Calu3 (cell line): Measurements from ENCODE around the gene KCNT1. TPM values are rescaled to one million over a fixed set of nuclear protein-coding genes. Genes with fewer than 3 reads are reported as not detected.

Experiments used
- BruUV-seq: library from RNA; stranded (reverse); fragments of 400-500 nt; replicated peaks from 2 replicates; lab custom pipeline; 2021; lab: Mats Ljungman, UMichigan
- CTCF ChIA-PET: fragments of 300-600 bp; sonication (Branson Sonifier 250); formaldehyde crosslinking; loops from one replicate; lab custom pipeline; 2022; ENCODE audit warnings: antibody characterized with exemption; lab: Charles Lee
- DNase-seq: peaks from one replicate; pipeline ENCODE4 v3.0.0; 2022
- H3K27ac Mint-ChIP-seq: one replicate; pipeline ENCODE4 v1.8.0; 2022; ENCODE audit warnings: mixed read lengths; ENCODE audit not compliant: unreplicated experiment
- H3K27me3 Mint-ChIP-seq: one replicate; pipeline ENCODE4 v1.8.0; 2022; ENCODE audit warnings: mixed read lengths; ENCODE audit not compliant: unreplicated experiment
- H3K36me3 Mint-ChIP-seq: one replicate; pipeline ENCODE4 v1.8.0; 2022; ENCODE audit warnings: mild to moderate bottlenecking, moderate library complexity, mixed read lengths; ENCODE audit not compliant: insufficient read depth, unreplicated experiment
- H3K4me1 Mint-ChIP-seq: one replicate; pipeline ENCODE4 v1.8.0; 2022; ENCODE audit warnings: mild to moderate bottlenecking, low read depth, mixed read lengths; ENCODE audit not compliant: unreplicated experiment
- H3K4me3 Mint-ChIP-seq: one replicate; pipeline ENCODE4 v1.8.0; 2022; ENCODE audit warnings: mild to moderate bottlenecking, low read depth, moderate library complexity, mixed read lengths; ENCODE audit not compliant: unreplicated experiment
- H3K9me3 Mint-ChIP-seq: one replicate; pipeline ENCODE4 v1.8.0; 2022; ENCODE audit warnings: low read depth, mixed read lengths; ENCODE audit not compliant: unreplicated experiment
- intact Hi-C: fragments of 100-400 bp; cut with micrococcal nuclease; formaldehyde crosslinking; loops from one replicate; pipeline ENCODE4 v1.10.0; 2022; ENCODE audit not compliant: unreplicated experiment
- total RNA-seq: library from RNA; stranded (reverse); gene quantifications from 2 replicates; pipeline ENCODE4 v1.2.3, GENCODE V29; 2022
- TF ChIP-seq, protein P1 (sequence below): fragments of 200-600 bp; IDR thresholded peaks from one replicate; pipeline ENCODE4 v1.8.0; 2022; ENCODE audit warnings: antibody characterized with exemption; ENCODE audit not compliant: unreplicated experiment

KCNT1 gene
- total RNA-seq, 1 experiment from 2014 or later: not detected

DNA sequence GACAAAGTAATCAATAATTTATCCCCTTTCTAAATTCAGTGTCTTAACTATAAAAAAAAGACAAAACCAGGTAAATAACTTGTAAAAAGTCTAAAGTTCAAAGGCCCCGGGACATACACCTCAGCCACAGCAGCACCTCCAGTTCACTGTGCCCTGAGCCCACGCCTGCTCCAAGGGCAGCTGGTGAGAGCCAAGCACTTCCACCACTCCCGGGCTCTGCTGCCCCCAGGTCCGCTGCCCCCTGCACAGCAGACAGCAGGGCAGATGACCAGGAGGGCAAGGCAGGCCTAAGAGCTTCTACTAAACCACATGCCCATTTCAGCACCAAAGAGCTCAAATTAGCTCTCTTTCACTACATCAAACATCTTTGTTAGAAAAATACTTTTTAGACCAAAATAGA, 113.4 kb downstream of the KCNT1 start:
- BruUV-seq: no TSS peak

DNA sequence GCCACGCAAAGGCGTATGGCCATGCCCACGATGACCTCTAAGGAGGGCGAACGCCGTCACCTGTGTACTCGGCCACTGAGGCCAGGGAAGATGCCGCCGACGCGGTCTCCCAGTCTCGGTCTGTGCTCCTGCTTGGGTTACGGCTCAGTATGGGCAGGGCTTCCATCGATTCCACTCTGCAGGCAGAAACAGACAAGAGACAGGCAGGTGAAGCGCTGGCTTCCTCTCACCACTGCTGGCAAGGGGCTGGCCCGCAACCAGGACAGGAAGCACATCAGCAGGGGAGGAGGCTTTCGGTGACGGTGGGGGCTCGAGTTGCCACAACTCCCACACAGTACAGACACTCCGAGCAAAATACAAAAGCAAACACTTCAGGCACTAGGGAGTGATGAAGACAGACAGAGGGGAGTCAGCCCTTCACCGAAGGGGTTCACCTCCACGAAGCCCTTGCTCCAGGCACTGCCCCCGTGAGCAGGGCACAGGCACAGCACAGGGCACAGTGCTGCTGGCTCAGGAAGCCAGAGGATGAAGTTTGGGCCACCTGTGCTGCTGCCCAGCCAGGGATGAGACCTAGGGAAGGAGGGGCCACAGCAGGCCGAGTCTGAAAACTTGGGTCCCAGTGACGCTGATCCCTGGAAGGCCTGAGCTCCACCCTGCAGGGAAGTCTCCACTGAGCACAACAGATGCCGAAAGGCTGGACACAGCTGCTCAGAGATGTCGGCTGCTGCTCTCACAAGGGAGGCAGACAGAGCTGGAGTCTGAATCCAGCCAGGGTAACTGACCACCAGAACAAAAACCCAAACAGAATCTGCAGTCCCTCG, 114.1 kb downstream of the KCNT1 start:
- H3K36me3 Mint-ChIP-seq: peaks cover 19% of the 10 kb centered on the region
- no peak overlapping the region for H3K27ac Mint-ChIP-seq
- no peak overlapping the region for H3K4me3 Mint-ChIP-seq
- no peaks in the 10 kb centered on the region for H3K4me1 Mint-ChIP-seq
- no peaks in the 10 kb centered on the region for H3K27me3 Mint-ChIP-seq
- TF ChIP-seq, protein P1, sequence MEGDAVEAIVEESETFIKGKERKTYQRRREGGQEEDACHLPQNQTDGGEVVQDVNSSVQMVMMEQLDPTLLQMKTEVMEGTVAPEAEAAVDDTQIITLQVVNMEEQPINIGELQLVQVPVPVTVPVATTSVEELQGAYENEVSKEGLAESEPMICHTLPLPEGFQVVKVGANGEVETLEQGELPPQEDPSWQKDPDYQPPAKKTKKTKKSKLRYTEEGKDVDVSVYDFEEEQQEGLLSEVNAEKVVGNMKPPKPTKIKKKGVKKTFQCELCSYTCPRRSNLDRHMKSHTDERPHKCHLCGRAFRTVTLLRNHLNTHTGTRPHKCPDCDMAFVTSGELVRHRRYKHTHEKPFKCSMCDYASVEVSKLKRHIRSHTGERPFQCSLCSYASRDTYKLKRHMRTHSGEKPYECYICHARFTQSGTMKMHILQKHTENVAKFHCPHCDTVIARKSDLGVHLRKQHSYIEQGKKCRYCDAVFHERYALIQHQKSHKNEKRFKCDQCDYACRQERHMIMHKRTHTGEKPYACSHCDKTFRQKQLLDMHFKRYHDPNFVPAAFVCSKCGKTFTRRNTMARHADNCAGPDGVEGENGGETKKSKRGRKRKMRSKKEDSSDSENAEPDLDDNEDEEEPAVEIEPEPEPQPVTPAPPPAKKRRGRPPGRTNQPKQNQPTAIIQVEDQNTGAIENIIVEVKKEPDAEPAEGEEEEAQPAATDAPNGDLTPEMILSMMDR: no peak
- CTCF ChIA-PET: interaction anchor here (0.6 kb wide), 1 partner anchor 13 kb away, joined by 3 read pairs; no protein-coding TSS in a partner anchor
- intact Hi-C loops: no loop called here
- no TSS peak for BruUV-seq
- DNase-seq: no peak
- H3K9me3 Mint-ChIP-seq: no peaks in the 10 kb centered on the region

More for the DNA sequence above, 113.4 kb downstream of the KCNT1 start:
- no peak overlapping the region for H3K27ac Mint-ChIP-seq
- no peaks in the 10 kb centered on the region for H3K27me3 Mint-ChIP-seq
- intact Hi-C loops: no loop called here
- CTCF ChIA-PET: interaction anchor here (0.6 kb wide), 1 partner anchor 14 kb away, joined by 3 read pairs; no protein-coding TSS in a partner anchor
- no peak for DNase-seq
- no peaks in the 10 kb centered on the region for H3K4me1 Mint-ChIP-seq
- no peaks in the 10 kb centered on the region for H3K9me3 Mint-ChIP-seq
- TF ChIP-seq, protein P1: no peak
- H3K4me3 Mint-ChIP-seq: no peak overlapping the region
- peaks cover 19% of the 10 kb centered on the region for H3K36me3 Mint-ChIP-seq

DNA sequence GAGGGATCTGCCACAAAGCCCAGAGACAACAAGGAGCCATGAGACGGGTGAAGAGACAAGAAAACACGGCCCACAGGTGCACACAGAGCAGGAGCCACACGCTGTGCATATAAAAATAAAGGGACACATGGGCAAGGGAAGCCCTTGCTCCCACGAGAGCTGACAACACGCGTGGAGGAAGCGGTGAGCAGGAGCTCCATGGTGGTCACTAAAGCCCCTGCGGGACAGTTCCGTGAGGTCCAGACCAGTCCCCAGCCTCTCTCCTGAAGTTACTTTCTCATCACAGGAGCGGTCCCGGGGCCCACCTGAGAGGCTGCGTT, 114.6 kb downstream of the KCNT1 start:
- TF ChIP-seq, protein P1: no peak
- intact Hi-C loops: no loop called here
- no peak overlapping the region for H3K27ac Mint-ChIP-seq
- no peaks in the 10 kb centered on the region for H3K4me1 Mint-ChIP-seq
- no peak overlapping the region for H3K4me3 Mint-ChIP-seq
- no peaks in the 10 kb centered on the region for H3K27me3 Mint-ChIP-seq
- BruUV-seq: no TSS peak
- H3K9me3 Mint-ChIP-seq: no peaks in the 10 kb centered on the region
- CTCF ChIA-PET: no interaction called here
- H3K36me3 Mint-ChIP-seq: peaks cover 20% of the 10 kb centered on the region
- DNase-seq: no peak

DNA sequence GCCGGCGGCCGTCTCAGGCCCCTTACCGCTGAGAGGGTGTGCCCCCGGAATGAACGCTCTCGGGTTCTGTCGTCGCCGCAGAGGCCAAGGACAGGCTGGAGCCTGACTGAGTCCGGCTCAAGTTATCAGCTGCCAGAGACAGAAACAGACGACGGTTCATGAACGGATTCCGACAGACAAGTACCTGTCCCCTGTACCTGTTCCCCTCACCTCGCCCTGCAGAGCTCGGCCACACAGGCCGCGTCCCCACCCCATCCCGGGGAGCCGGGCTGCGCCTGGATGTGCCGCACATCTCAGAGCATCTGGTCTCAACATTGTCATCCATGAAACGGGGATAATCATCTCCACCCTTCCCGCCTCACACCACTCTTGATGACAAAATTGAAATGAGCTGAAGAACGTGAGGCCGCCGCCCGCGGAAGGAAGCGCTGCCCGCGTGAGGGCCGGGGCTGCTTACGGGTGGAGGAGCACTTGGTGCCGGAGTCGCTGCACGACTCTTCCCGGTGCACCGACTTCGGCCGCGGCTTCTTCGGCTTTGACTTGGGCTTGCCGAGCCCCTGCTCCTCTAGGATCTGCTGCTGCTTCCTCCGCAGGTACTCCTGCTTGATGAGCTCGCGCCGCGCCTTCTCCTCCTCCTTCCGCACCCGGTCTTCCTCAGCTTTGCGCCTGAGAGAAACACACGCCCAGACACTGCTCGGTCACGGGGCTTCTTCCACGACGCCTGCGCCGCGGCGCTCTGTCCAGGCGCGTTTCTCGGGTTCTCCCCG, 116.1 kb downstream of the KCNT1 start:
- no peaks in the 10 kb centered on the region for H3K4me1 Mint-ChIP-seq
- DNase-seq: no peak
- peaks cover 29% of the 10 kb centered on the region for H3K36me3 Mint-ChIP-seq
- no peak overlapping the region for H3K27ac Mint-ChIP-seq
- TF ChIP-seq, protein P1: no peak
- intact Hi-C loops: no loop called here
- H3K9me3 Mint-ChIP-seq: no peaks in the 10 kb centered on the region
- CTCF ChIA-PET: interaction anchor here (0.6 kb wide), 1 partner anchor 186 kb away, joined by 4 read pairs; no protein-coding TSS in a partner anchor
- no TSS peak for BruUV-seq
- H3K27me3 Mint-ChIP-seq: no peaks in the 10 kb centered on the region
- no peak overlapping the region for H3K4me3 Mint-ChIP-seq
